ENCODE data around the gene RAD18. TPM values are rescaled to one million over a fixed set of nuclear protein-coding genes. Genes with fewer than 3 reads are reported as not detected.

RAD18 gene
- total RNA-seq, 2 donors from 2014 or later: 12.2 to 15.6 TPM

GRCh38 chr3:8845641-8846040 lies 117.6 kb downstream of the RAD18 start:
- H3K27ac ChIP-seq: no peak overlapping the region
- TF ChIP-seq POLR2AphosphoS5 (IDR thresholded peaks at IDR 0.05): no peak
- no peak for TF ChIP-seq CTCF (IDR thresholded peaks at IDR 0.05)
- TF ChIP-seq POLR2A (IDR thresholded peaks at IDR 0.05): no peak
- H3K4me1 ChIP-seq (replicated peaks): no peaks in the 10 kb centered on the region
- H3K9me3 ChIP-seq: no peaks in the 10 kb centered on the region
- intact Hi-C loops (cut with DNase I): no loop called here
- WGBS: 100% methylated on average over 1 of the region's 1 CpG
- no peaks in the 10 kb centered on the region for H3K27me3 ChIP-seq (replicated peaks; ENCODE audit: insufficient read depth)
- DNase-seq (ENCODE audit: low spot score): no peak
- H3K36me3 ChIP-seq: no peaks in the 10 kb centered on the region
- no peak overlapping the region for H3K4me3 ChIP-seq

GRCh38 chr3:8843347-8843746 lies 119.9 kb downstream of the RAD18 start:
- no peak for DNase-seq (ENCODE audit: low spot score)
- H3K27ac ChIP-seq: no peak overlapping the region
- no peak overlapping the region for H3K4me3 ChIP-seq
- 79% methylated on average over 7 of the region's 7 CpGs for WGBS
- no peaks in the 10 kb centered on the region for H3K4me1 ChIP-seq (replicated peaks)
- no peaks in the 10 kb centered on the region for H3K36me3 ChIP-seq
- intact Hi-C loops (cut with DNase I): no loop called here
- TF ChIP-seq POLR2AphosphoS5 (IDR thresholded peaks at IDR 0.05) (no peak), CTCF (IDR thresholded peaks at IDR 0.05) (no peak), POLR2A (IDR thresholded peaks at IDR 0.05) (no peak)
- no peaks in the 10 kb centered on the region for H3K9me3 ChIP-seq
- no peaks in the 10 kb centered on the region for H3K27me3 ChIP-seq (replicated peaks; ENCODE audit: insufficient read depth)

- no peaks in the 10 kb centered on the region for H3K4me1 ChIP-seq (replicated peaks)
- H3K27me3 ChIP-seq (replicated peaks; ENCODE audit: insufficient read depth): no peaks in the 10 kb centered on the region
- intact Hi-C loops (cut with DNase I): no loop called here
- H3K27ac ChIP-seq: no peak overlapping the region
- TF ChIP-seq POLR2A (IDR thresholded peaks at IDR 0.05): no peak
- no peak for TF ChIP-seq CTCF (IDR thresholded peaks at IDR 0.05)
- no peak for TF ChIP-seq POLR2AphosphoS5 (IDR thresholded peaks at IDR 0.05)
- WGBS: 100% methylated on average over 2 of the region's 2 CpGs
- DNase-seq (ENCODE audit: low spot score): no peak
- H3K36me3 ChIP-seq: no peaks in the 10 kb centered on the region
- H3K4me3 ChIP-seq: no peak overlapping the region
- no peaks in the 10 kb centered on the region for H3K9me3 ChIP-seq
Measured at GRCh38 chr3:8842293-8842692, 121.0 kb downstream of the RAD18 start.

GRCh38 chr3:8841472-8841871 lies 121.8 kb downstream of the RAD18 start:
- TF ChIP-seq POLR2A (IDR thresholded peaks at IDR 0.05): no peak
- no peak for TF ChIP-seq POLR2AphosphoS5 (IDR thresholded peaks at IDR 0.05)
- no peak for TF ChIP-seq CTCF (IDR thresholded peaks at IDR 0.05)
- Histone ChIP-seq H3K27ac (no peak overlapping the region), H3K36me3 (no peaks in the 10 kb centered on the region), H3K9me3 (no peaks in the 10 kb centered on the region), H3K4me3 (no peak overlapping the region), H3K27me3 (replicated peaks; ENCODE audit: insufficient read depth) (no peaks in the 10 kb centered on the region), H3K4me1 (replicated peaks) (no peaks in the 10 kb centered on the region)
- DNase-seq (ENCODE audit: low spot score): no peak
- intact Hi-C loops (cut with DNase I): no loop called here
- WGBS: 71% methylated on average over 3 of the region's 3 CpGs

GRCh38 chr3:8840556-8840955 lies 122.7 kb downstream of the RAD18 start:
- intact Hi-C loops (cut with DNase I): no loop called here
- Histone ChIP-seq H3K4me1 (replicated peaks) (no peaks in the 10 kb centered on the region), H3K27me3 (replicated peaks; ENCODE audit: insufficient read depth) (no peaks in the 10 kb centered on the region), H3K9me3 (no peaks in the 10 kb centered on the region), H3K4me3 (no peak overlapping the region), H3K27ac (no peak overlapping the region), H3K36me3 (no peaks in the 10 kb centered on the region)
- 72% methylated on average over 5 of the region's 5 CpGs for WGBS
- no peak for TF ChIP-seq POLR2AphosphoS5 (IDR thresholded peaks at IDR 0.05)
- TF ChIP-seq CTCF (IDR thresholded peaks at IDR 0.05): no peak
- no peak for TF ChIP-seq POLR2A (IDR thresholded peaks at IDR 0.05)
- no peak for DNase-seq (ENCODE audit: low spot score)
